IMR-90 (cell line): ENCODE data around the gene GPR35. TPM values are rescaled to one million over a fixed set of nuclear protein-coding genes. Genes with fewer than 3 reads are reported as not detected.

Experiments used
- ATAC-seq: fragments of 200-7000 bp; cut with Tn5 transposase; 2 replicates; pipeline ENCODE4 v1.9.1; 2020; ENCODE audit warnings: low read depth, mild to moderate bottlenecking, moderate library complexity
- BruUV-seq: library from RNA; stranded (reverse); fragments of 400-500 nt; replicated peaks from 2 replicates; lab custom pipeline; 2021; lab: Mats Ljungman, UMichigan
- CTCF ChIA-PET: fragments of 300-600 bp; formaldehyde crosslinking; extraction: SDS; loops from one replicate; lab custom pipeline; 2021; ENCODE audit warnings: antibody characterized with exemption; lab: Yijun Ruan, JAX
- POLR2A ChIA-PET: fragments of 300-600 bp; sonication (Branson Sonifier 250); formaldehyde crosslinking; loops from one replicate; lab custom pipeline; 2022; ENCODE audit warnings: antibody characterized with exemption; ENCODE audit not compliant: unreplicated experiment; lab: Charles Lee
- DNase-seq: peaks from one replicate; pipeline ENCODE4 v3.0.0; 2013
- H2AFZ ChIP-seq: replicated peaks from 2 replicates; pipeline ENCODE3; 2013; ENCODE audit warnings: low read length, mild to moderate bottlenecking; ENCODE audit not compliant: poor library complexity
- H2AK5ac ChIP-seq: 2 replicates; pipeline ENCODE4 v1.6.1; 2013; ENCODE audit warnings: low read depth, low read length, inconsistent platforms
- H2AK9ac ChIP-seq: replicated peaks from 2 replicates; pipeline ENCODE3; 2013; ENCODE audit warnings: mild to moderate bottlenecking, low read depth, low read length, moderate library complexity; ENCODE audit not compliant: poor library complexity
- H2BK120ac ChIP-seq: 2 replicates; pipeline ENCODE4 v1.6.1; 2013; ENCODE audit warnings: low read depth, low read length, inconsistent platforms
- H2BK15ac ChIP-seq: 3 replicates; pipeline ENCODE4 v1.6.1; 2013; ENCODE audit warnings: low read depth, low read length, inconsistent platforms
- H2BK20ac ChIP-seq: 2 replicates; pipeline ENCODE4 v1.6.1; 2013; ENCODE audit warnings: low read depth, mild to moderate bottlenecking, inconsistent platforms, low read length, moderate library complexity
- H2BK5ac ChIP-seq: 2 replicates; pipeline ENCODE4 v1.6.1; 2013; ENCODE audit warnings: mild to moderate bottlenecking, low read depth, low read length, inconsistent platforms; ENCODE audit not compliant: poor library complexity, severe bottlenecking
- H3K14ac ChIP-seq: replicated peaks from 2 replicates; pipeline ENCODE4 v1.6.1; 2013; ENCODE audit warnings: low read depth, low read length, inconsistent platforms
- H3K18ac ChIP-seq: 2 replicates; pipeline ENCODE4 v1.6.1; 2013; ENCODE audit warnings: low read depth, low read length, control low read depth
- H3K23ac ChIP-seq: 2 replicates; pipeline ENCODE4 v1.6.1; 2013; ENCODE audit warnings: low read depth, low read length, inconsistent platforms
- H3K27ac ChIP-seq: 2 replicates; pipeline ENCODE4 v1.5.1; 2013; ENCODE audit warnings: mild to moderate bottlenecking, control low read depth, low read length; ENCODE audit not compliant: insufficient read depth
- H3K27me3 ChIP-seq: 2 replicates; pipeline ENCODE4 v1.6.1; 2013; ENCODE audit warnings: low read length; ENCODE audit not compliant: control insufficient read depth, insufficient read depth
- H3K36me3 ChIP-seq: 2 replicates; pipeline ENCODE4 v1.6.1; 2013; ENCODE audit warnings: low read length, mixed read lengths; ENCODE audit not compliant: control insufficient read depth, insufficient read depth
- H3K4ac ChIP-seq: 2 replicates; pipeline ENCODE4 v1.6.1; 2013; ENCODE audit warnings: low read depth, low read length, inconsistent platforms
- H3K4me1 ChIP-seq: 2 replicates; pipeline ENCODE4 v1.6.1; 2013; ENCODE audit warnings: low read length, mixed read lengths; ENCODE audit not compliant: control insufficient read depth, insufficient read depth
- H3K4me2 ChIP-seq: 2 replicates; pipeline ENCODE4 v1.6.1; 2013; ENCODE audit warnings: low read depth, mild to moderate bottlenecking, control low read depth, low read length, moderate library complexity
- H3K4me3 ChIP-seq: 2 replicates; pipeline ENCODE4 v1.5.1; 2013; ENCODE audit warnings: low read depth, mild to moderate bottlenecking, control low read depth, low read length, moderate library complexity; ENCODE audit not compliant: insufficient read depth
- H3K56ac ChIP-seq: 2 replicates; pipeline ENCODE4 v1.6.1; 2013; ENCODE audit warnings: low read length, inconsistent platforms; ENCODE audit not compliant: insufficient read depth; ENCODE audit errors: extremely low read depth
- H3K79me1 ChIP-seq, 2 experiments: 2 replicates each; pipeline ENCODE4 v1.6.1; 2013; ENCODE audit warnings: low read length in 2 of 2, inconsistent platforms in 1 of 2, low read depth in 1 of 2
- H3K9ac ChIP-seq: 2 replicates; pipeline ENCODE4 v1.6.1; 2013; ENCODE audit warnings: low read depth, low read length, control low read depth
- H3K9me1 ChIP-seq: 2 replicates; pipeline ENCODE4 v1.6.1; 2013; ENCODE audit warnings: low read length, inconsistent platforms; ENCODE audit not compliant: insufficient read depth
- H3K9me3 ChIP-seq: 2 replicates; pipeline ENCODE4 v1.6.1; 2013; ENCODE audit warnings: low read length; ENCODE audit not compliant: control insufficient read depth, insufficient read depth
- H4K20me1 ChIP-seq: 2 replicates; pipeline ENCODE4 v1.6.1; 2013; ENCODE audit warnings: low read length, inconsistent platforms; ENCODE audit not compliant: insufficient read depth
- H4K5ac ChIP-seq: 2 replicates; pipeline ENCODE4 v1.6.1; 2013; ENCODE audit warnings: mild to moderate bottlenecking, low read depth, low read length, control low read depth
- H4K8ac ChIP-seq, 2 experiments: 2 replicates each; pipeline ENCODE4 v1.6.1; 2013; ENCODE audit warnings: low read depth in 2 of 2, low read length in 2 of 2, control low read depth in 1 of 2, inconsistent platforms in 1 of 2
- H4K91ac ChIP-seq: 2 replicates; pipeline ENCODE4 v1.6.1; 2013; ENCODE audit warnings: low read depth, low read length, inconsistent platforms; ENCODE audit not compliant: insufficient read depth
- BHLHE40 ChIP-seq: fragments of 150-350 bp; IDR thresholded peaks from 2 replicates; pipeline ENCODE4 v1.6.1; 2016; ENCODE audit warnings: mild to moderate bottlenecking, low read depth, low read length
- CEBPB ChIP-seq: IDR thresholded peaks from 2 replicates; pipeline ENCODE4 v1.6.1; 2012; ENCODE audit warnings: low read depth, low read length, improper control_type of control experiment
- CHD1 ChIP-seq: IDR thresholded peaks from 2 replicates; pipeline ENCODE4 v1.6.1; 2012; ENCODE audit warnings: low read depth, low read length, improper control_type of control experiment
- MXI1 ChIP-seq: IDR thresholded peaks from 2 replicates; pipeline ENCODE4 v1.6.1; 2012; ENCODE audit warnings: low read depth, mild to moderate bottlenecking, low read length, moderate library complexity, borderline replicate concordance
- NFE2L2 ChIP-seq: fragments of 150-350 bp; IDR thresholded peaks from 2 replicates; pipeline ENCODE4 v1.6.1; 2016; ENCODE audit warnings: low read depth, mild to moderate bottlenecking, low read length
- POLR2A ChIP-seq: IDR thresholded peaks from 2 replicates; pipeline ENCODE4 v1.6.1; 2012; ENCODE audit warnings: mild to moderate bottlenecking, low read depth, low read length
- RCOR1 ChIP-seq: IDR thresholded peaks from 2 replicates; pipeline ENCODE4 v1.6.1; 2012; ENCODE audit warnings: mild to moderate bottlenecking, low read length, improper control_type of control experiment; ENCODE audit not compliant: insufficient replicate concordance
- SMC3 ChIP-seq: fragments of 150-350 bp; IDR thresholded peaks from 2 replicates; pipeline ENCODE4 v1.6.1; 2016; ENCODE audit warnings: low read depth, mild to moderate bottlenecking, antibody characterized with exemption, low read length, moderate library complexity
- WGBS, 2 experiments: methylation state at CpG; one replicate each; pipeline versions ENCODE4 v1.1.5 to v1.1.7; 2013; ENCODE audit warnings: missing lambda C conversion rate in 2 of 2; ENCODE audit not compliant: insufficient read length in 1 of 2; ENCODE audit errors: extremely low coverage in 2 of 2; 5-methylcytosine and 5-hydroxymethylcytosine counted together
- dilution Hi-C: fragments of 300-500 bp; cut with HindIII; formaldehyde crosslinking; loops from one replicate; pipeline ENCODE4 v1.14.3; 2018; ENCODE audit warnings: low sequenced_read_pairs; ENCODE audit not compliant: unreplicated experiment
- in situ Hi-C: fragments of 300-500 bp; cut with MboI; formaldehyde crosslinking; loops from 3 replicates; pipeline ENCODE4 v1.14.3; 2019; ENCODE audit warnings: low sequenced_read_pairs, inconsistent platforms, mixed read lengths
- intact Hi-C: fragments of 100-400 bp; cut with micrococcal nuclease; formaldehyde crosslinking; loops from 2 replicates; pipeline ENCODE4 v1.10.0; 2022
- polyA plus RNA-seq, 3 experiments: library from polyadenylated mRNA; depleted of rRNA; stranded (reverse); fragments of >200 nt; gene quantifications; 2 replicates each; pipeline ENCODE4 v1.2.3, GENCODE V29; 2012; ENCODE audit warnings: low replicate concordance in 1 of 3
- total RNA-seq: library from RNA; depleted of rRNA; stranded (reverse); fragments of >200 nt; gene quantifications from 2 replicates; pipeline ENCODE4 v1.2.3, GENCODE V29; 2012
- TF ChIP-seq, protein P1 (sequence below): fragments of 150-350 bp; IDR thresholded peaks from 2 replicates; pipeline ENCODE4 v1.6.1; 2017; ENCODE audit warnings: mild to moderate bottlenecking, antibody characterized with exemption, low read length, low read depth

The GPR35 gene
- total and polyA plus RNA-seq, 2 of the 4 experiments (the other 2 are of a cell fraction): 0.31 TPM; not detected in 1

DNA sequence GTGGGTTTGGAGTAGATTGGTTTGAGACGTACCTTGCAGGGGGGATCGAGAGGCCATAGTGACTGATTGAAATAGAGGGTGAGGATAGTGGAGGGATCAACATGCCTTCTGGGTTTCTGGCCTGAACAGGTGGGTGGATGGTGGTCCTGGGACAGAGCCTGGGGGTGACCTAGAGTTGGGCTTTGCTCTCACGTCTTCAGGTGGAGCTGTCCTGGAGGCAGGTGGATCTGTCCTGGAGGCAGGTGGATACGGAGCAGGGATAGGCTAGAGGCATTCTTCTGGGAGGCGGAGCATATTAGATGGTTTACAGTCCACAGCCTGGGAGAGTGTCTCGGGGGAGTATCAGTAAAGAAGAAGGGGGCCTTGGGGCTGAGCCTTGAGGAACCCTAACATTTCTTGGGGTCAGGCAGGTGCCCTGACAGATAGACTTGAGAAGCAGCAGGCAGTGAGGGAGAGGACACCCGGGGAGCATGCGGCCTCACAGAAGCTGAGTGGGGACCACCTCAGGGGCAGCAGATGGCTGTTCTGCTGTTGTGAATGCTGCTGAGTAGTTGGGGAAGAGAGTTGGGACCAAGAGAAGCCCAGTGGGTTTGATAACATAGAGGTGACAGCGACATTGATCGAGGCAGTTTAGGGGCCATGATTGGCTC is 37.1 kb upstream of the GPR35 start:
- no peak overlapping the region for H2BK120ac ChIP-seq
- H3K18ac ChIP-seq: no peak overlapping the region
- no peak overlapping the region for H3K14ac ChIP-seq
- H3K4ac ChIP-seq: no peak overlapping the region; the same call in 1 of the 2 replicates
- dilution Hi-C loops: no loop called here
- ATAC-seq: no peak
- peak overlapping the region; percentile 59 for H2AK9ac ChIP-seq
- peaks cover 25 to 64% of the 10 kb centered on the region in 2 experiments for H3K79me1 ChIP-seq
- no peak overlapping the region for H2AK5ac ChIP-seq
- 0 out of 2 replicates have a peak overlapping the region, but pooled peaks have one; percentile 39 for H3K23ac ChIP-seq
- CTCF ChIA-PET: no interaction called here
- in situ Hi-C loops: no loop called here
- 85% methylated on average over 7 of the region's 10 CpGs; no CpG with 5 or more reads in 1 of the 2 experiments for WGBS, 2 experiments
- no peak overlapping the region for H2BK20ac ChIP-seq
- no peaks in the 10 kb centered on the region for H3K9me3 ChIP-seq
- POLR2A ChIA-PET: no interaction called here
- intact Hi-C loops: no loop called here
- no peaks in the 10 kb centered on the region for H3K27me3 ChIP-seq
- no peak overlapping the region for H4K5ac ChIP-seq
- H4K20me1 ChIP-seq: peaks cover 13% of the 10 kb centered on the region
- H3K56ac ChIP-seq: no peak overlapping the region
- DNase-seq: no peak
- TF ChIP-seq, protein P1, sequence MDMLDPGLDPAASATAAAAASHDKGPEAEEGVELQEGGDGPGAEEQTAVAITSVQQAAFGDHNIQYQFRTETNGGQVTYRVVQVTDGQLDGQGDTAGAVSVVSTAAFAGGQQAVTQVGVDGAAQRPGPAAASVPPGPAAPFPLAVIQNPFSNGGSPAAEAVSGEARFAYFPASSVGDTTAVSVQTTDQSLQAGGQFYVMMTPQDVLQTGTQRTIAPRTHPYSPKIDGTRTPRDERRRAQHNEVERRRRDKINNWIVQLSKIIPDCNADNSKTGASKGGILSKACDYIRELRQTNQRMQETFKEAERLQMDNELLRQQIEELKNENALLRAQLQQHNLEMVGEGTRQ: no peak
- TF ChIP-seq SMC3 (no peak), RCOR1 (no peak), NFE2L2 (no peak), POLR2A (no peak), CHD1 (no peak), CEBPB (no peak), BHLHE40 (no peak), MXI1 (no peak)
- H3K4me2 ChIP-seq: peak overlapping the region; percentile 92; the same call in 1 of the 2 replicates
- H2AFZ ChIP-seq: no peak overlapping the region
- no peak overlapping the region for H3K27ac ChIP-seq
- H3K4me3 ChIP-seq: no peak overlapping the region
- no peak overlapping the region for H4K91ac ChIP-seq
- no peak overlapping the region for H2BK5ac ChIP-seq
- H3K4me1 ChIP-seq: peaks cover 15% of the 10 kb centered on the region
- peaks cover 20% of the 10 kb centered on the region for H3K36me3 ChIP-seq
- BruUV-seq: no TSS peak
- H3K9me1 ChIP-seq: peaks cover 19% of the 10 kb centered on the region; the same call in 1 of the 2 replicates
- no peak overlapping the region; the same call in 1 of the 2 replicates for H3K9ac ChIP-seq
- H4K8ac ChIP-seq: no peak overlapping the region
- H2BK15ac ChIP-seq: no peak overlapping the region
